SK-N-SH (cell line): ENCODE data around the gene AHSG.

Experiments
- ELF1 ChIP-seq: IDR thresholded peaks from 2 replicates; pipeline ENCODE4 v1.4.0; 2012
- FOXM1 ChIP-seq: IDR thresholded peaks from 2 replicates; pipeline ENCODE4 v1.4.0; 2012; ENCODE audit warnings: low read depth, mild to moderate bottlenecking
- JUND ChIP-seq: IDR thresholded peaks from 2 replicates; pipeline ENCODE4 v1.4.0; 2012
- NRF1 ChIP-seq: IDR thresholded peaks from 2 replicates; pipeline ENCODE4 v1.6.1; 2012; ENCODE audit warnings: low read depth, mild to moderate bottlenecking, low read length
- POLR2AphosphoS5 ChIP-seq: IDR thresholded peaks from 2 replicates; pipeline ENCODE4 v1.6.1; 2012; ENCODE audit warnings: low read depth, low read length
- RAD21 ChIP-seq: IDR thresholded peaks from 2 replicates; pipeline ENCODE4 v1.6.1; 2012; ENCODE audit warnings: mild to moderate bottlenecking, low read length
- RCOR1 ChIP-seq: fragments of 150-350 bp; IDR thresholded peaks from 2 replicates; pipeline ENCODE4 v1.6.1; 2017; ENCODE audit warnings: antibody characterized with exemption, low read length
- RFX5 ChIP-seq: IDR thresholded peaks from 2 replicates; pipeline ENCODE4 v1.6.1; 2012; ENCODE audit warnings: mild to moderate bottlenecking, improper control_type of control experiment, low read length
- SIN3A ChIP-seq: IDR thresholded peaks from 2 replicates; pipeline ENCODE4 v1.6.1; 2012; ENCODE audit warnings: low read depth, mild to moderate bottlenecking, low read length, moderate library complexity, borderline replicate concordance
- TF ChIP-seq, protein P1 (sequence below): fragments of 200-600 bp; sonication (generic); IDR thresholded peaks from 2 replicates; pipeline ENCODE4 v1.6.1; 2017; ENCODE audit warnings: antibody characterized with exemption, mild to moderate bottlenecking, moderate library complexity

DNA sequence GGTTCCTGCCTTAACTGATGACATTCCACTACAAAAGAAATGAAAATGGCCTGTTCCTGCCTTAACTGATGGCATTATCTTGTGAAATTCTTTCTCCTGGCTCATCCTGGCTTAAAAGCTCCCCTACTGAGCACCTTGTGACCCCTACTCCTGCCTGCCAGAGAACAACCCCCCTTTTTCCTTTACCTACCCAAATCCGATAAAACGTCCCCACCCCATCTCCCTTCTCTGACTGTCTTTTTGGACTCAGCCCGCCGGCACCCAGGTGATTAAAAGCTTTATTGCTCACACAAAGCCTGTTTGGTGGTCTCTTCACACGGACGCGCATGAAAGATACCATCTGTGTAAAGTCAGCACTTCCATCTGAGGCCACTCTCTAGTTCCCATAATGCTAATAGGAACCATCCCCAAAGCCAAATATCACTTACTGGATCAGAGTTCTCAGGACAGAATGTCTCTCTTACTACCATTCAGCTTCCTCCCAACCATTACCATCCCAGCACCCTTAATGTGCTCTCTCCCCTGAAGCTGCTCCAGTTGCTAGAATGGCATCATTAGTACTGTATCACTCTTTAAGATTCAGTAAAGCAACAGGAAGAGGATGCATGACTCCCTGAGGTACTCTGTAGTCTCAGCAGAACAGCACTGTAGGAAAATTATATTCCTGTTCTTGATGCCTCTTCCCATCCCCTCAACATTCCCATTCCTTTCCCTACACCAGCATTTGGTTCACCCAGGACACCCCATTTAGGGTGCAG, 50.7 kb downstream of the AHSG start:
- TF ChIP-seq RCOR1 (no peak), RFX5 (no peak), ELF1 (no peak), NRF1 (no peak), JUND (no peak), FOXM1 (no peak), POLR2AphosphoS5 (no peak), RAD21 (no peak), SIN3A (no peak)
- TF ChIP-seq, protein P1, sequence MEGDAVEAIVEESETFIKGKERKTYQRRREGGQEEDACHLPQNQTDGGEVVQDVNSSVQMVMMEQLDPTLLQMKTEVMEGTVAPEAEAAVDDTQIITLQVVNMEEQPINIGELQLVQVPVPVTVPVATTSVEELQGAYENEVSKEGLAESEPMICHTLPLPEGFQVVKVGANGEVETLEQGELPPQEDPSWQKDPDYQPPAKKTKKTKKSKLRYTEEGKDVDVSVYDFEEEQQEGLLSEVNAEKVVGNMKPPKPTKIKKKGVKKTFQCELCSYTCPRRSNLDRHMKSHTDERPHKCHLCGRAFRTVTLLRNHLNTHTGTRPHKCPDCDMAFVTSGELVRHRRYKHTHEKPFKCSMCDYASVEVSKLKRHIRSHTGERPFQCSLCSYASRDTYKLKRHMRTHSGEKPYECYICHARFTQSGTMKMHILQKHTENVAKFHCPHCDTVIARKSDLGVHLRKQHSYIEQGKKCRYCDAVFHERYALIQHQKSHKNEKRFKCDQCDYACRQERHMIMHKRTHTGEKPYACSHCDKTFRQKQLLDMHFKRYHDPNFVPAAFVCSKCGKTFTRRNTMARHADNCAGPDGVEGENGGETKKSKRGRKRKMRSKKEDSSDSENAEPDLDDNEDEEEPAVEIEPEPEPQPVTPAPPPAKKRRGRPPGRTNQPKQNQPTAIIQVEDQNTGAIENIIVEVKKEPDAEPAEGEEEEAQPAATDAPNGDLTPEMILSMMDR = no peak
